HG03064 (cell line): Measurements from ENCODE around the gene SP2.

Experiments
- ATAC-seq: cut with Tn5 transposase; IDR thresholded peaks from one replicate; pipeline ENCODE4 v1.9.1; 2021; ENCODE audit warnings: low read depth; ENCODE audit not compliant: unreplicated experiment

SP2 gene

DNA sequence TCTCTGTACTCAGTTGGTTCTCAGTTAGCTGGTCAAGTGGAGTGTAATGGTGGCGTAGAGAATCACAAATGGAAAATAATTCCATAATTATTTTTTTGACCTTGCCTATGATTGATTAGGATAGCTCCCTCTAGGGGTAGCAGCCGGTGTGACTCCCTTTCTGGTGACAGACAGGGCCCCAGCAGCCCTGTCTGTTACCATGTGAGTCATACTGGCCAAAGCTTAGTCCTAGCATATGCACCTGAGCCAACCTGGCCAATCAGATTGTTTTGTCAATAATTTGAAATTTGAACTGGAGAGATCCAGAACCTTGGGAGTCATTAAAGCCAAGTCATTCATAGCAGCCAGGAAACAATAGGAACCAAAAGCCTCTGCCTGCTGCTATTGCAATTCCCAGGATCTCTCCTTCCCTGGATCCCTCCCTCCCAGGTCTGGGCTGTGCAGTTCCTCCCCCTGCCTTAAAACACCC, 50.9 kb downstream of the SP2 start:
- ATAC-seq = no peak

DNA sequence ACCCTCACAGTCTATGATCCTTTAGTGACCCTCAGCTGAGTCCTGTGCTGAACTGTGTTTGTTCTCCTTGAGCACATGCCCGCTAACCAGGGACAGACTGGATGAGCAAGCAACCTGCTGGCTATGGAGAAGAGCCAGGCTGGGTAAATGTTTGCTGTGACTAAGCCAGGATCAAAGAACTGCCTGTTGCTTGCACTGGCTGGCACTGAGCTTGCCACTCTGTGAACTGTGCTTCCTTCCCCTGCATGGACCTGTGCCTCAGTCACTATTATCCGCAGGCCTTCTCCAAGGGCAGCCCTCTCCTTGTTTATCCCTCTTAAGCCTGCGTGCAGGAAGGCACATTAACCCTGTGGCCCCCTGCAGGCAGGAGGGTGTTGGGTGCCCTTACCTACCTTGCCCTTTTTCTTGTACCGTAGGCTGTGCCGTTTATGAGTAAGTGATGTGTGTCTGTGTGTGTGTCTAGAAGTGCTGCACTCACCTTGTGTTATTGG, 52.7 kb downstream of the SP2 start:
- ATAC-seq = no peak

DNA sequence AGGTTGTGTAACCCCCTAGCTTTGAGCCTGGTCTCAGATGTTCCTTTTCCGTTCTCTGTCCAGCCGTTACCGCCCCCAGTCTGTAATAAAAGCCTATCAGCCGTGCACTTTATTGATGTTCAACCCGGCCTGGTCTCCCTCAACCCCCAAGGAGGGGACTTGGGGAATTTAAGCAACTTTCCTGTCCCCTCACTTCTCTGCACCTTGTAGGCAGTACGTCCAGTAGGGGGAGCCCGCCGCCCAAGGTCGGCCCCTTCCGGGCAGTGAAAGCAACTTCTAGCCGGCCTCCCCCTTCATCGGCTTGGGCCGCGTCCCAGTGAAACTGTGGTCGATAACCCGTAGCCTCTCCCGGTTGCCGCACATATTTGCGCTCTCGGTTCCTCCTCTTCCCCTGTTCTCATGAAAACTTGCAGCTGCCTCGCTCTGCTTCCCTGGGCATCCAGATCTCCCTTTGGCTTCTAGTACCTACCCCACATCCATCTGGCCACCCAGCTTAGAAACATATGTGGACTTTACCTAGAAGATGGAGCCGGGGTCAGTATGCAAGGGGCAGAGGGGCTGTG, 53.2 kb downstream of the SP2 start:
- ATAC-seq = peak; percentile 60

GRCh38 chr17:47949946-47950345, 53.9 kb downstream of the SP2 start:
- ATAC-seq = no peak

- no peak for ATAC-seq
Measured at GRCh38 chr17:47950448-47950847, 54.4 kb downstream of the SP2 start.

GRCh38 chr17:47952171-47953021, 56.4 kb downstream of the SP2 start:
- no peak for ATAC-seq

DNA sequence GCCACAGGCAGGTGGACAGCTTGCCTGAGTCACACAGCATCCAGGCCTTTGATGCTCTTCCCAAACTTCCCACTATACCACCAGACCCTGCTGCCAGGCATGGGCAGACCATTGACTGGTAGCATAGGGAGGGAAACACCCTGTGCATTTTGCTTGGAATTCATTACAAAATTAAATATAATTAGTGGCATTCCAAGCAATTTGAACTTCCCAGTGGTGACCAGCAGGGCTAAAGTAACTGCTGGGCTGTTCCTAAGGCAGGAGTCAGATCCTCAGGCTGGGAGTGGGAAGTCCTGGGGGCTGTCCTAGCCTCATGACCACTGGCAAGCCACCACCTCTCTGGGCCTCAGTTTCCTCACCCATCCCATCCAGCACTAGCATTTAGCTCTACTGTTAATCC, 57.9 kb downstream of the SP2 start:
- ATAC-seq = no peak

DNA sequence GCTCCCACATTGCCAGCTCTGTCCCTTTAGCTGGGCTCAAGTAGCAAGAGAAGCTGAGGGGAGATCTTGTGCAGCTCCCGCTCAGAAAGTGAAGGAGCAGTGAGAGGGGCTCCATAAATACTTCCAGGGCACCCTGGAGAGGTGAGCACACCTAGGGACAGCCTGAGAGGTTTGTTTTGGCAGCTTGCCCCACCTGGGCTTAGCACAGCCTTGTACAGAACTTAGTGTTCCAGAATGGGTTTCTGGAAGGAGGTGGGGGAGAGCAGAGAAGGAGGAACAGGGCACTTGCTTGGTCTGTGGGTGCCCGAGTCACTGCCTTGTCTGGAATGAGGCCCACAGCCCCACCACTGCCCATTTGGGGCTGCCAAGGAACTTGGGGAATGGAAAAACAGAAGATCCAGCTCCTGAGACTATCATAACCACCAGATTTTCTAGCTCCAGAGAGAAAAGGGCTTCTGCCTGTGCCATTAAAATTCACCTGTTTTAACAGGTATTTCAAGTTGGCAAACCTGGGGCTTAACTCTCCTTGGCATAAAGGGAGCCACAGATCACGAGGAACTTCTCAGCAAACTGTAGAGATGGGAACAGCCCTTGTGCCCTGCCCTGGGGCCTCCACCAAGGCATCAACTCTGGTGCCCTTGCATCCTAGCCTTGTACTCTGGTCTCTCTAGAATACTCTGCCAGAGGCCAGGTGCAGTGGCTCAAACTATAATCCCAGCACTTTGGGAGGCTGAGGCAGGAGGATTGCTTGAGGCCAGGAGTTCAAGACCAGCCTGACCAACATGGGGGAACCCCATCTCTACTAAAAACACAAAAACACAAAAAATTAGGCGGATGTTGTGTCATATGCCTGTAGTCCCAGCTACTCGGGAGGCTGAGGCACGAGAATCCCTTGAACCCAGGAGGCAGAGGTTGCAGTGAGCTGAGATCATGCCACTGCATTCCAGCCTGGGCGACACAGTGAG, 59.7 kb downstream of the SP2 start:
- no peak for ATAC-seq

GRCh38 chr17:47956791-47957590, 61.0 kb downstream of the SP2 start:
- no peak for ATAC-seq

- ATAC-seq = no peak
Measured at GRCh38 chr17:47957591-47958490, 61.8 kb downstream of the SP2 start, which contains the start of gene PRR15L. PRR15L (minus strand) TSS chr17:47957883; CDS start chr17:47953234, 4,649 bp downstream.

- ATAC-seq = no peak
Measured at GRCh38 chr17:47959825-47960655, 64.0 kb downstream of the SP2 start.

GRCh38 chr17:47961406-47961805, 65.4 kb downstream of the SP2 start:
- ATAC-seq = no peak

DNA sequence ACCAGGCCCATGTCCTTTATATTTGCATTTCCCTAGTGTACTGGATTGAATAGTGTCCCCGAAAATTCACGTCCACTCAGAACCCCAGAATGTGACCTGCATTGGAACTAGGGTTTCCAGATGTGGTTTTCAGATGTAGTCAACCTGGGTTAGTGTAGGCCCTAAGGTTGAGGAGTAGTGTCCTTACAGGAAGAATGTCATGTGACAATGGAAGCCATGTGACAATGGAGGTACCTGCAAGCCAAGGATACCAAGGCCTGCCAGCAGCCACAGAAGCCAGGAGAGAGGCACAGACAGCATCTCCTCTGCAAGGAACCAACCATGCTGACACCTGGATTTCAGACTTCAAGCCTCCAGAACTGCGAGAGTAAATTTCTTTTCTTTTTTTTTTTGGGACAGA, 66.9 kb downstream of the SP2 start:
- ATAC-seq = no peak

DNA sequence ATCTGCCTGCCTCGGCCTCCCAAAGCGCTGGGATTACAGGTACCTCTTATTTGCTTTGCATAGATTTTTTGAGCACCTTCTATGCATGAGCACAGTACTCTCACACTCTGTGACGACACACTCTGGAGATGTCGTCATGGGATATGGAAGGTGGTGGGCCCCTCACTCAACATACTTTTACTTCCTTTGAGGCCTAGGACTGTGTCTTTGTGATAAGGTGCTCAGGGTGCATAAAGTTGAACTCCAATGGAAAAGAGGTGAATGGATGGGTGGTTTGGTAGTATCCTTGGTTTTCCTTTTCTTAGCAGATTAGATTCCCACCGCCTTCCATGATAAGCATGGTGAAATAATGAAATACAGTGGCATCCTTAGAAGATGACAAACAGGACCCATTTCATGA, 68.8 kb downstream of the SP2 start:
- ATAC-seq = no peak

- no peak for ATAC-seq
Measured at GRCh38 chr17:47966079-47966519, 70.1 kb downstream of the SP2 start.

- no peak for ATAC-seq
Measured at GRCh38 chr17:47967607-47968252, 71.7 kb downstream of the SP2 start.

- no peak for ATAC-seq
Measured at GRCh38 chr17:47968836-47969235, 72.8 kb downstream of the SP2 start.
